ENCODE measurements around the gene KHSRP.
"Not testable (repeated sequence)": the region's sequence is repeated elsewhere in the genome, so short reads cannot be mapped to it uniquely, and the experiment has no call there.

The KHSRP gene

GRCh38 chr19:6418562-6418932 lies 6.1 kb downstream of the KHSRP start:
- no peak for DNase-seq (ENCODE audit: low read depth, low spot score)

- DNase-seq (ENCODE audit: low read depth, low spot score) = no peak
Observed at GRCh38 chr19:6417713-6418561, 6.7 kb downstream of the KHSRP start.

GRCh38 chr19:6416658-6417405 lies 7.8 kb downstream of the KHSRP start:
- no peak for DNase-seq (ENCODE audit: low read depth, low spot score)

- DNase-seq (ENCODE audit: low read depth, low spot score) = no peak
Observed at GRCh38 chr19:6415591-6416190, 8.9 kb downstream of the KHSRP start.

- no peak for DNase-seq (ENCODE audit: low read depth, low spot score)
Observed at GRCh38 chr19:6414793-6415590, 9.6 kb downstream of the KHSRP start.

- no peak for DNase-seq (ENCODE audit: low read depth, low spot score)
Observed at GRCh38 chr19:6413721-6414643, 10.6 kb downstream of the KHSRP start.

- DNase-seq (ENCODE audit: low read depth, low spot score) = no peak
Observed at GRCh38 chr19:6413291-6413690, 11.3 kb downstream of the KHSRP start.

GRCh38 chr19:6412447-6413091 lies 12.0 kb downstream of the KHSRP start:
- DNase-seq (ENCODE audit: low read depth, low spot score) = no peak

GRCh38 chr19:6412061-6412446 lies 12.6 kb downstream of the KHSRP start:
- DNase-seq (ENCODE audit: low read depth, low spot score) = no peak

GRCh38 chr19:6409346-6409745 lies 15.3 kb downstream of the KHSRP start:
- DNase-seq (ENCODE audit: low read depth, low spot score) = no peak

- no peak for DNase-seq (ENCODE audit: low read depth, low spot score)
Observed at GRCh38 chr19:6406401-6406800, 18.2 kb downstream of the KHSRP start.

- DNase-seq (ENCODE audit: low read depth, low spot score) = no peak
Observed at GRCh38 chr19:6402837-6403608, 21.6 kb downstream of the KHSRP start.

GRCh38 chr19:6402058-6402457 lies 22.6 kb downstream of the KHSRP start:
- DNase-seq (ENCODE audit: low read depth, low spot score) = no peak

- DNase-seq (ENCODE audit: low read depth, low spot score) = not testable (repeated sequence)
Observed at GRCh38 chr19:6400062-6400944, 24.3 kb downstream of the KHSRP start.

- no peak for DNase-seq (ENCODE audit: low read depth, low spot score)
Observed at GRCh38 chr19:6396305-6396704, 28.3 kb downstream of the KHSRP start.

- DNase-seq (ENCODE audit: low read depth, low spot score) = no peak
Observed at GRCh38 chr19:6394831-6395230, 29.8 kb downstream of the KHSRP start.

- no peak for DNase-seq (ENCODE audit: low read depth, low spot score)
Observed at GRCh38 chr19:6393983-6394412, 30.6 kb downstream of the KHSRP start.
